Inflammatory macrophage treated with lipopolysaccharide for 4 hours (primary cell): ENCODE data around the gene HIVEP3.

Experiments used
- DNase-seq: peaks from one replicate; pipeline ENCODE4 v3.0.0-alpha.2; 2020

HIVEP3 gene

DNA sequence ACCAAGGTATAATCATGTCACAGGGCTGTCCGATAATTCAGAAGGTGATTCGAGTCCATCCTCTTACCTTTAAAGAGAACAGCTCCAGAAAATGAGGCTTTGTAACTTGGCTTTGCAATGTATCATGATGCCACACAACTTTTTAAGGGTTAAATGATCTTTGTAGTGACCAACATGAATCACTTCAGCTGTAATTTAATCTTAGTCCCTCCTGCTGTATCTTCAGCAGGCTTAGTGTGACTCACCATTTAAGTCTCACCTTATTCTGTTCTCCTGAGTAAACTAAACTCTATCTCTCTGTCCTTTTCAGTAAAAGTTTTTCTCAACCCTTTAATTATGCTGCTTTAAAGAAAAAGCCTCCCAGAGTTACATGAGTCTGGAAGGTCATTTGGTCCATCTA lies 1.9 kb upstream of the HIVEP3 start:
- no peak for DNase-seq

DNA sequence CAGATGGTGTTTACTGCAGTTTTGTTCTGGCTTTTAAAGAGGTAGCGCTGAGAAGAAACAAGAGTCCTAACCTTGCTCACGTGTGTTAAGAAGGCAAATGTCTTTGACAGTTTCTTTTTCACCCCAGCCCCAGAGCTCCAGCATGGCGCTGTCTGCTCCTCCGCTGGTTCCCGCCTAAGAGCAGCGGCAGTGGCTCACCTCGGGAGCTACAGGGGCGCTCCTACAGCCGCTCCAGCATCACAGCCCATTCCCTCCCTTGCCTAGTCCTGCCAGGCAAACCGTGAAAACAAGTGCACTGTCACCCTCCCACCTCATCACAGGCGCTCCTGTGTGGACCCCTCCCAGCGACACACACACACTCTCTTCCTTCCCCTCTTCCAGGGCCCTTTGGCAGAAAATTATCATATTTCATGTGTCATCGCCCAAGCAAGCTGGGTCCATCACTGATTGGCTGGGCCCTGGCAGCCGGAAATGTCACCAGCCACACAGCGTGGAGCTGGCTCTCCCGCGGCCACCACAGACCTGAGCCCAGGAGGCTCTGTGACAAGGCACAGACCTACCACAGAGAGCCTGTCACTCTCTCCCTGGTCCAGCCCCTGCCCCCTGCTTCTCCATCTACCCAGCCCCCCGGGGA lies 1.2 kb upstream of the HIVEP3 start:
- DNase-seq: peak; percentile 6

DNA sequence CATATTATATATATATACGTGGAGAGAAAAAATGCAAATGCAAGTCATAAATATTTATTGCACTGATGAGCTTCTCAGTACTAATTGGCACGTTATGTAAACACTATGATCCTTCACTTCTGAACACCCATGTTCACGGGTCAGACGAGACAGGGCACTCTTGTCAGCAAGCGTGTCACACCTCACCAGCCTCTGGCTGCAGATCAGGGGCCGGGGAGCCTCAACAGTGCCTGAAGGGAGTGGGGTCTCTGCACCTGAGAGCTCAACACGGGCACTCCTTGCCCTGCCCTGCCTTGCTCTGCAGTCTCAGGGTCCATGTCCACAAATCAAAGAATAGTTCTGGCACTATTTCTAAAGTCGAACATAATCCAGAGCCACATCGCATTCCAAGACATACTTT lies 409 bp upstream of the HIVEP3 start:
- no peak for DNase-seq

DNA sequence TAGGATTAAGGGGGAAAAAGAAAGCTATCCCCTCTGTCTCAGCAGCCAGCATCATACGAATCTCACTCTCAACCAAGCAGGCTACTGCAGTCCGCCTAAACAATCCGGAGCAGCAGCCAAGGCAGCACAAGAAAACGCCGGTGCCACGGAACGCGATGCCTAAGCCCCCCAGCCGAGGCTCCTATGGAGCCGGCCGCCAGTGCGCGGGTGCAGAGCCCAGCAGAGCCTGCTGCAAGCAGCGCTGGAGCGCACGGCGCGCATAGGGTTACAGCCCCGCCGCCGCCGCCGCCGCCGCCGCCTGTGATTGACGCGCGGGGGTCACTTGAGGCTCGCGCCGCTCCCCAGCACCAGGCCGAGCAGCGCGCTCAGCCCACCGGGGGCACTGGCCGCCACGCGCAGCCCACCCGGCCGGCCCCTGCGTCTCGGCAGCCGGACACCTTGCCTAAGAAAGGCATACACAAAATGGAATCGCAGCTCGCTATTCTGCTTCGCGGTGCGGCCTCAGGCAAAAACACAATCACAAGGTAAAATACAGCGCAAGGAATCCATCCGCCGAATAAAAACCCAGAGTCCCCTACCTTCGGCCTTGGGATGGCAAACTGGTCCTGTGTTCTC lies 780 bp downstream of the HIVEP3 start:
- DNase-seq: peak; percentile 7

DNA sequence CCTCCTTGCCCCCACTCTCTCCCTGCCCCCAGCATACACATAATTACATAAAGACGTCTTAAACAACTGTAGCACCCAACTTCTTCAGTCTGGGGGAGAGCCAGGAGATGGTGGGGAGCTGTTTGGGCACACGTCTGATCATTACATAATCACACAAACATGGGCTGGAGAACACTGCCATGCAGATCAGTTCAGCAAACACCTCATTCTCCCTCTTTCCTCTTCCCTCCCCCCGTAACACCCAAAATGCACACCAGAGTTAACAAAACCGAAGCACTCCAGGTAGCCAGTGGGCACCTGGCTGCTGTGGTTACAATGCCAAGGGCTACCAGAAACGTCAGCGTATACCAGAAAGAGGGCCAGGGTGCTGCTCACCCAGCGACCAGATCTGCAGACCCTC lies 1.6 kb downstream of the HIVEP3 start:
- no peak for DNase-seq

DNA sequence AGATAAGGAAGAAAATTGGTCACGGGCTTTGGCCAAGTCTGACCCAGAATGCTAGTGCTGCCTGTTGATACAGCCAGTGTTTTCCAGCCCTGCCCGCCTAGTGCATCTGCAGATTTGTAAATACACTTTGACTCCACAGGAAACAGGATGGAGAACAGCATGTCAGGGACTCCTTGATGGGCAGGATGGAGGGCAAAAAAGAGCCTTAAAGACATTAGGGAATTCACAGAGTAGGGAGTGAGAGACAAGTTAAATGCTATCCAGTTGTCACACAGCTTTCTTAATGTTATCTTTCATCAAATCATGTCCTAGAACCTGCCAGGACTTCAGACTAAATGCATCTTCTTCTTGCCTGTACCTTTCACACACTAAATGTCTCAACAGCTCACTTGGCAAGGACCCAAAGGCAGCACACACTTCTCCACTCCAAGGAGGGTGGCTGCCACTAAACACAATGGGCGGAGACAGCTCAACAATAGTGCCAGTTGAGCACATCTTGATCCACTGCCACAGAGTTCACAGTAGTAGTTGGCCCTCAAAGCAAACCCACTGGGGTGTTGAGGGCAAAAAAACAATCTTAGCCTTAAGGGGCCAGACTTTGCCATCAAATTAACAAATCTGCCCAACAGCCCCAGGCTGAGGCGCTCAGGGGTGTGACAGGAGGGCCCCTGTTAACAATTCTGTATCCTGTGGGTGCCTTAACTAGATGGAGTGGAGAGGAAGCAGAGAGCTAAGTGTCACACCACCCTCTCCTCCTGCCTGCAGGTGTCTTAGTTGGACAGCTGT lies 2.7 kb downstream of the HIVEP3 start:
- DNase-seq: no peak

DNA sequence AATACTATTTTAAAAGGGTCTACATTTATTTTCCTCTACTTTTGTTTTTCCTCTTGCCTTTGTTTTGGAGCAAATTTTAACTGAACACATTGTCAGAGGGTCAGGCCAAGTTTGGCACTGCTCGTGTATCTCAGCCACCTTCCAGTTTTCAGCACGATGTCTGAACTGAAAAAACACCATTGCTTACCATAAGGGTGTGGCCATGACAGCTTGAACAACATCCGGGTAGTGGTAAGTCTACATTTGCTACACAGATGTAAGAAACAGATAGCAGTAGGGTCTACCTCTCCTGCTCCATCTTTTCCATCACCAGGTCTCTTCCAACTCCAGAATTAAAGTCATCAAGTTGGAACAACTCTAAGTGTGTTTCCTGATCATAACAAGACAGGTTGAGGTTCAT lies 4.2 kb downstream of the HIVEP3 start:
- no peak for DNase-seq

DNA sequence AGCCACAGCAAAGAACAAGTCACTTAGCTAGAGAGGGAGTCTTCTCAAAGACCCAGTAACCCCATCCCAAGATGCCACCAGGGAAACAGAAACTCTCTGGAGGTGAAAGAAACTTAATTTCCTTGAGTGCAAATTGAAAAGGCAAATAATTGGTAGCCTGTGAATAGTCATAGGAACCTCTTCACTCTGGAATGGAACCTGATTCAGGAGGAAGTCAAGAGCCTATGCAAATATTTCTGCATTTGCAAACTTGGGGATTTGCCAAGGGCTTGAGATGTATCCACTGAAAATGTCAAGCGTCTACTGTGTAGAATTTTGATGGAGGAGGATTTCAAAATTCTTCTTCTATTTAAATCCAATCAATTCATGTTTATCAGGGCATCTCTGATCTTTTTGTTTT lies 5.7 kb downstream of the HIVEP3 start:
- peak; percentile 7 for DNase-seq

DNA sequence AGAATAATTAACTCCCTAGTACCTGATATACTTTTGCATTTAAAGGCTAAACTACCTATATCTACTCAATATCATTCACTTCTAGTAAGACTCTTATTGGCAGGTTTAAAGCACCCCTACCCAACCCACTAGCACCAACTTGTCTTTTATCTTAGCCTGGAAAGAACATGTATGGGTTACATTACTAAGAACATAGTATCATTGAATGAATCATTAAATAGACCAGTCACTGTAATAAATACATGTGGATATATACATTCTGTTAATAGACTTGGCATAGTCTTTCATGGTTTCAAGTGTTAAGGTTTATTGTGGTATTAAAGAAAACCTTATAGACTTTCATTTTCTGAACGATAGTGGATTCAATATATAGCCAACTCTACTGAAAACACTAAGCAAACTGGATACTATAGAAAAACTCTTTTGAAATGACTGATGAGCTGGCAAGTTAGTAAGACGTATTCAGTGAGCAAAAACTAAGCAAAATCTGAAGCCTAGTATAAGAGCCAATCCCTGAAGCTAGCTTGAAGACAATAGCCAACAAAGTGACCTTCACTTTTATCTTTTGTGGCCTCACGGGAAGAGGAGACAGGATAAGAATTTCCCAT lies 10.3 kb downstream of the HIVEP3 start:
- no peak for DNase-seq

DNA sequence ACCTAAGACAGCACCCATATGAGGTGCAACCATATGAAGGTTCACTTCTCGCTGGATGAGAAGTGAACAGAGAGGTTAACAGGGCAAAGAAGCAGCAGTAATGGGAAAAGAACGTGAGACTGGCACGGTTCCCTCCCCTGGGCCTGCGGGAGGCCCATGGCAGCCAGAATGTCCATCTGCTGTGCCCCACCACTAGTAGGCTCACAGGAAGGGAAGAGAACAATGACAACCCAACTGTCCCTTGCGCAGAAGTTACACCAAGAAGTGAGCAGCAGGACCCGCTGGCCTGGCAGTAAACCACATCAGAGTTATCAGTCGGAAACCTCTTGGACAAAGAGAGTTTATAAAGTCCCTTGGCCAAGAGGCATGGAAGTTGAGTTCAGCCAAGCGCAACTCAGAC lies 11.3 kb downstream of the HIVEP3 start:
- DNase-seq: no peak

DNA sequence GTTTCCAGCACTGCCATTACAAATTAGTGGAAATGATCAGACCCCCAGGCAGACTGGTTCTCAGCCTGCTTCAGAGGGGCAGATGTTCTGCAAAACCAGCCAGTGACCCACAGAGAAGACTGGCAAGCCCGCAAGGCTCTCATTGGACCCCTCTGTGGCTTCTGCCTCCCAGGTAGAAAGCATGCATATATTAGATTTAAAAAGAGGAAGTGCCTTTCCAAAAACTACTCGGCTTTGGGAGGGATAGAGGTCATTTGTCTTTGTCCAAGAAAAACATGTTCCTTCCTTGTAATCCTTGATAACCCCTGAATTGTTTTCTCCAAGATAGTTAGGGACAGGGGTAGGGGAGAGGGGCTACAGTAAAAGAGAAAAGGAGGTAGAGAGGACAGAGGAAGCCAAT lies 11.8 kb downstream of the HIVEP3 start:
- no peak for DNase-seq

DNA sequence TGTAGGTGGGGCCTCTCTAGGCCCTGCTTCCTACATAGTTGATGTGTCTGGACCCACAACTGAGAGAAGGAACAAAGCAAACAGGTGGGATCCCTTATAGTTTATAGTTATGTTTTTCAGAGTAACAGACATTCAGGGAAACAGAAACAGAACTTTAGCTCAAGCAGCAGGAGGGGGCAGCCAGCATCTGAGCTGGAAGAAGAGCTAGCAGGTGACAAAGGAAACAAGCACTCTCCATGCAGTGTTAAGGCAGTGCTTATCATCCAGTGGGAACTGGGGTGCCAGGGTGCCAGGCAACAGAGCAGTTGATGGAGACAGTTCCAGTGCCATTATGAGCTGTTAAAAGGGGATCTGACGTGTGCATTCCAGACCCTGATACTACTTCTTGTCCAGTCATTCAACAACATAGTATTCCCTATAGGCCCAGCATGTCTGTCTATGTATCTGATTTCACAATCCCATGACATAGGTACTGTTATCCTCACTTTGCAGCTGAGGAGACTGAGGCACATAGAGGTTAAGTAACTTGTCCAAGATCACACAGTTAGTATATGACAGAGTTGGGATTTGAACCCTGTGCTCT lies 13.5 kb downstream of the HIVEP3 start:
- DNase-seq: no peak

DNA sequence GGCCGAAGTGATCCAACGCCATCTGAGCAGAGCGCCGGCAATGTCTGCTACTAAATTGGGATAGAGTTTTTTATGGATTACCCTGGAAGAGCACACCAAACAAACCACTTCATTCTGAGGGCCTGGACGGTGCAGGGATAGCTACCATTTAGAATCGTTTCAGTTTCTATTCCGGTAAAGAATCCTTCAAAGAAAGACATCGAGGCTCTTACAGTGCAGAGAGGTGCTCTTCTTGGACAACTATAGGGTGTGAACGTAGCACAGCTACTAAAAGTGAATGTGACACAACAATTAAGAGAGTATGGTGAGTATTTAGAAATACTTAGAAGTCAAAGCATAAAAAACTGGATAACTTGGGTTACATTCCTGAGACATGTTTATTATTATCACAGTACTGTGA lies 16.1 kb downstream of the HIVEP3 start:
- DNase-seq: no peak

DNA sequence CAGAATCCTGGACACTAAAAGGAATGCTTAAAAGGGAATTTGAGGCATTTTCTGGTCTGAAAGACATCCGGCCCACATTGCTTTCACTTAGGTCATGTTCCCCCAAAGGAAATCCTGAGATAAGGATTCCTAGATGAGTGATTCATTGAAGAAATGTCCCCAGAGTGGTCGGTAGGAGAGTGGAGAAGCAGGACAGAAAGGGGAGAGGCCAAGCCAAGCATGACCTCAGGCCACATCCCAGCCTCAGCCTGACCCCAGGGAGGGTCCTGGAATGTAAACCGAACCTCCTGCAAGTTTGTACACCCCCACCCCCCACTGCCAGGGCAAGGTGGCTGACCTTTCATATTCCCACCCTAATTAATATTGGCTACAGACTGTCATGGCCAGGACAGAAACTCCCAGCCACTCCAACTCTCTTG lies 16.6 kb downstream of the HIVEP3 start:
- DNase-seq: no peak

DNA sequence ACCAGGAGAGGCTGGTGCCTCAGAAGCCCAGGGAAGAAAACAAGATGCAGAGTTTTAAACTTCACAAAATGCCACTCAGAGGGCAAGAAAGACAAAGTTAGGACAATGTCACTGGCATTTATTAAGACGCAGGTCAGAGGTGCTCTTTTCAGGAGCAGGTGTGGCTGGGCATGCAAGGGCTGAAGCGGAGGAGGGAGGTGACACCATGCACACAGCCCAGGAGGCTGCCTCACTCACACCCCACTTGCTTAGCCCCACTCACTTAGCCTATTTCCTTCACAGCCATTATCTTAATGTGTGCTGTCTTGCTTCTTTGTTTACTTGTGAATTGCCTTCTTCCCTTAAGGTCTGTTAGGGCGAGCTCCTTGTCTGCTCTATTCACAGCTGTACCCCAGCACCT lies 17.2 kb downstream of the HIVEP3 start:
- DNase-seq: no peak

DNA sequence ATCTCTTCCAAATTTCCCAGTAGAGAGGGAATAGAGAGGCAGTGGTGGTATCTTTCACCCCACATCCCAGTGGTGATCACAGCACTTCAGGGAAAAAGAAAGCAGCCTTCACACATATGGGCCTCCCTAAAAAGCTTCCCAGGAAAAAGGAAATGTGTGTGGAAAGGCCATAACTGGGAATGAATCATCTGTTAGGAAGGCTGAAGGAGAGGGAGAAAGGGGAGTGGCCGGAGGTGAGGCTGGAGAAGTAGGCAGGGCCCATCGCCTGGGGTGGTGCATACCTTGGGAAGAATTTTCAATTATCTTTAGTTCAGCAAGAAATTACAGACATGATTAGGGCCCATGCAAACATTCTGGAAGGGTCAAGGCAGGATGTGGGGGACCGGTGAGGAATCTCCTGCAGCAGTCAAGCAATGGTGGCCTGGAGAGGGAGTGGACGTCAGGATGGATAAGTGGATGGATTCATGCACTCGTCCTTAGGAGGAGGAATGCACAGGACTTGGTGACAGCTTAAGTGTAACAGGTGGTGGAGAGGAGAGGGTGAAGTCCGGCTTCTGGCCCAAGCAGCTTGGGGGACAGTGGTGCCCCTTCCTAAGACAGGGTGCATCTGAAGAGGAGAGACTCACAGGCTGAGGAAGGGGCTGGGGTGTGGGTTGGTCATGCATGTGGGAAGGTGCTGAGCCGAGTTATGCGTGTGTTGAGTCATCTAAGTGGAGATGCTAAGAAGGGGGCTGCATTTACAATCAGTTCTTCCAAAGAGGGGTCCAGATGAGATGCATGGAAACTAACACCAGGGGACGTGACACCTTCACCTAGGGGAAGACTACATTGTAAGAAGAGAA lies 17.9 kb downstream of the HIVEP3 start:
- DNase-seq: no peak

DNA sequence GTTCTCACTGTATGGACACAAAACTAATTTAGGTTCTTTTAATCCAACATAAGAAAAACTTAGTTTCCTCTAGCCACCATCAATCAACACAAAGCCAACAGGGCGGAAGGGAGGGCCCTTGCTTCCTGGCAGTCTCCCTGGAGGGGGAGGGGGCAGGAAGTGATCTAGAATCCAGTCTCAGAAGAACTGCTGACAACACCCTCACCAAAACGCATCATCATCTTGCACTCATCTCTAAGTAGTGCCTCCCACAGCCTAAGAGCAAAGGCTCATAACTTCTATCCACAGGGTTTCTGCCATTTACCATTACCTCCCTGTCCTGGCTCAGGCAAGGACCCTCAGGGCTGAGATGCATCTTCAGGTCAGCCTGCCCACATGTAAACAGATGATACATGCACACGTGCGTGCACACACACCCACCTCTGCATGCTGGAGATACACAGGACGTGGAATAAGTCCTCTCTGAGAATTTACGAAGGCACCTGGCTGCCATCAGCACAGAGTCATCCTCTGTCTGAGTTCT lies 20.5 kb downstream of the HIVEP3 start:
- peak; percentile 38 for DNase-seq

DNA sequence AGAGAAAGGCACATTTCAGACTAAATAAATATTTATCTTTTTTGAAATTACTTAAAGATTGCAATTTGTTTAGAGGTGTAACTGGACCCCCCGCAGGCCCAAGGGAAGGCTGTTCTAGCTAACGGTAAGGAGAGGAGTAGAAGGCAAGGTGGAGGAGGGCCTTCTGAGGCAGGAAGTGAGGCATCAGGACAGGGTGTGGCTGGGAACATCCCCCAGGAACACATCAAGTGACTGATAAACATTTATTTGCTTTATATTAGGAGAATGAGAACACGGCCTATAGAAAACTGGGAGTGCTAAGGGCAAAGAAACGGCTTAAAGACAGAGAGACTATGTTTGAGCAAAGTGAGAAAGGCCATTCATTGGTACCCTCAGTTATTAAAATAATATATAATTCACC lies 23.2 kb downstream of the HIVEP3 start:
- no peak for DNase-seq

DNA sequence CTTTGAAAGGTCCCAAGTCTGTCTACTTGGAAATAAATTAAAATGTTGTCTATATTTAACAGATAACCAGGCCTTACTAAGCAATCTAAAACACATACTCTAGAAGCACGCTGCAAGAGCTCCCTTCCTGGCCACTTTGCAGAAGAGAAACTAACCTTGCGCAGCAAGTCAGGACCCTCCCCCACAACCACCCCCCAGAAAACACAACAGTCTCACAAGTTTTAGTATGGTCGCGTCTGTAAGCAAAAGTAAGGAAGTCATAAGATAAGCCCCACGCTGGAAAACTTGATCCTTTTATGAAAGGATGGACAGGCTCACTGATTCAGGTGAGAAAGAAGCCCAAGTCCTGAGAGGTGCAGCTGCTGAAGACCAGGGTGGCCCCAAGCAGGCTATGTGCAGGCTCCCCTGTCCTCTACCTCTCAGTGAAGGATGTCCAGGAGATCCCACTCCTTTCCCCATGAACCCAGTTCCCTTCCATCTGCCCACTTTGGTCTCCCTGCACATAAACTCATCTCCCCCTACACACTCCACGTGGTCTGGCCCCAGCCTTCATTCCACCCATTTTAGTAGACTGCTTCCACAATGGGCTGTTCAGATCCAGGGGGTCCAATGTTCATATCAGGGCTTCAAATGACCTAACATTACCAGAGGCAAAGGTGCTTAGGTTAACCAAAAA lies 23.8 kb downstream of the HIVEP3 start:
- DNase-seq: no peak

DNA sequence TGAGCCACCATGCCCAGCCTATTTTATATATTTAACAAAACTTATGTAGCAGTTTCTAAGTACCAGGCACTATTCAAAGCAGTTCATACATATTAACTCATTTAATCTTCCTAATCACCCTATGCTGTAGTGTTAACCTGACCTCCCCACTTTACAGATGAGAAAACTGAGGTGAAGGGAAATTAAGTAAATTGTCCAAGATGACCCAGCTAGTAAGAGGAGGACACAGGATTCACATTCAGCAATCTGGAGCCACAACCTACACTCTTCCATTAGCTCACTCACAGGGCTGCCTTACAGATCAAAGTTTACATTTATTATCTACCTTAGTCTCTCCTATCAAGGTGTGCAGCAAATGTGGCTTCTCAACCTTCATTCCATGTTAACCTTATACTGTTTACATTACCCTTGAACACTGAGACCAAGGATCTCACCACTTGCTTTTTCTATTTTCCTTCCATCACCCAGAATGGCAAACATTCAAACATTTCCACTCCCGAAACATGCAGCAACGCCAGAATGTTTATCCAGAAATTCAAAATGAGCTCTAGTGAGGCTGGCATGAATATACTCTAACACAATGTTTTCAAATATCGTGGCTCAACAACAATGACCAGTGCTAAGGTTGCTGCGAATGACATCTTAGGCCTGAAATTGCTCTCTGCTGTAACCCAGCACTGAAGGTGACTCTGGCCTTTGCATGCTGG lies 24.5 kb downstream of the HIVEP3 start:
- DNase-seq: no peak

DNA sequence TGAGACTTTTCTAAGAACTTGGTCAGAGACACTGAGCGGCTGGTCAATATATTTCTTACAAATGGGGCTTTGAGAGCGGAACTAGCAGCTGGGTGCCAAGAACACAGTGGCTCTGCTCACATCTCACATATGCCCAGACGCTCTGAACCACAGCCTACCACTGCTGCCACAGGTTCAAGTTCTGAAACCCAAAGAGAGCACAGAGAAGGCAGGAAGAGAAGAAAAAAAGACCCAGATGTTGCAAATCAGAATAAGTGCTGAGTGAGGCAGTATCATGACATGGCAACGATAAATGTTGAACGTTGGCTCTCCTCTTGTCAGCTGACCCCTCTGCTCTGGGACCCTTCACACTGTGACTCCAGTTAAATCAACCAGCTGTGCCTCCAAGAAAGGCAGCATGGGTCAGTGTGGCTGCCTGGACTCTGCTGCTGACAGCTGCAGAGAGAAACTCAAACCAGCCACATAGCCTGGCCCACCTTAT lies 26.4 kb downstream of the HIVEP3 start:
- DNase-seq: no peak
